Activated CD8-positive, alpha-beta T cell treated with anti-CD3 and anti-CD28 coated beads for 36 hours (primary cell): ENCODE results near the gene EEF1A1. TPM values are rescaled to one million over a fixed set of nuclear protein-coding genes. Genes with fewer than 3 reads are reported as not detected.
A peak's percentile ranks its signal among the peaks of the same experiment; 100 is the strongest.
"Not testable (repeated sequence)": the region's sequence is repeated elsewhere in the genome, so short reads cannot be mapped to it uniquely, and the experiment has no call there.

Experiments
- ATAC-seq: fragments of 200-7000 bp; cut with Tn5 transposase; one replicate; pipeline ENCODE4 v1.10.0; 2021; ENCODE audit warnings: mild to moderate bottlenecking, moderate library complexity
- CTCF ChIA-PET: fragments of 350-600 bp; sonication (Branson Sonifier 250); formaldehyde crosslinking; loops from one replicate; lab custom pipeline; 2021; ENCODE audit warnings: antibody characterized with exemption; lab: Charles Lee
- POLR2A ChIA-PET: fragments of 350-600 bp; sonication (Branson Sonifier 250); formaldehyde crosslinking; loops from one replicate; lab custom pipeline; 2021; ENCODE audit warnings: antibody characterized with exemption; lab: Charles Lee
- DNase-seq: peaks from one replicate; pipeline ENCODE4 v3.0.0-alpha.2; 2020
- H3K27ac Mint-ChIP-seq: one replicate; pipeline ENCODE4 v1.8.0; 2021; ENCODE audit warnings: mild to moderate bottlenecking, mixed read lengths
- H3K27me3 Mint-ChIP-seq: one replicate; pipeline ENCODE4 v1.8.0; 2021; ENCODE audit warnings: mixed read lengths
- H3K36me3 Mint-ChIP-seq: one replicate; pipeline ENCODE4 v1.8.0; 2021; ENCODE audit warnings: low read depth, mixed read lengths
- H3K4me1 Mint-ChIP-seq: one replicate; pipeline ENCODE4 v1.8.0; 2021; ENCODE audit warnings: low read depth, mixed read lengths
- H3K4me3 Mint-ChIP-seq: one replicate; pipeline ENCODE4 v1.8.0; 2021; ENCODE audit warnings: mild to moderate bottlenecking, moderate library complexity, mixed read lengths
- H3K9me3 Mint-ChIP-seq: one replicate; pipeline ENCODE4 v1.8.0; 2021; ENCODE audit warnings: mixed read lengths
- CTCF ChIP-seq: fragments of 200-600 bp; IDR thresholded peaks from one replicate; pipeline ENCODE4 v1.8.0; 2022; ENCODE audit warnings: antibody characterized with exemption, mild to moderate bottlenecking
- intact Hi-C: fragments of 100-400 bp; cut with micrococcal nuclease; formaldehyde crosslinking; loops from one replicate; pipeline ENCODE4 v1.10.0; 2022
- total RNA-seq, 2 experiments: library from RNA; stranded (reverse); gene quantifications; one replicate each; pipeline ENCODE4 v1.2.3, GENCODE V29; 2021

The EEF1A1 gene
- total RNA-seq, 2 experiments from 2014 or later, result 15,479 to 15,634 TPM

DNA sequence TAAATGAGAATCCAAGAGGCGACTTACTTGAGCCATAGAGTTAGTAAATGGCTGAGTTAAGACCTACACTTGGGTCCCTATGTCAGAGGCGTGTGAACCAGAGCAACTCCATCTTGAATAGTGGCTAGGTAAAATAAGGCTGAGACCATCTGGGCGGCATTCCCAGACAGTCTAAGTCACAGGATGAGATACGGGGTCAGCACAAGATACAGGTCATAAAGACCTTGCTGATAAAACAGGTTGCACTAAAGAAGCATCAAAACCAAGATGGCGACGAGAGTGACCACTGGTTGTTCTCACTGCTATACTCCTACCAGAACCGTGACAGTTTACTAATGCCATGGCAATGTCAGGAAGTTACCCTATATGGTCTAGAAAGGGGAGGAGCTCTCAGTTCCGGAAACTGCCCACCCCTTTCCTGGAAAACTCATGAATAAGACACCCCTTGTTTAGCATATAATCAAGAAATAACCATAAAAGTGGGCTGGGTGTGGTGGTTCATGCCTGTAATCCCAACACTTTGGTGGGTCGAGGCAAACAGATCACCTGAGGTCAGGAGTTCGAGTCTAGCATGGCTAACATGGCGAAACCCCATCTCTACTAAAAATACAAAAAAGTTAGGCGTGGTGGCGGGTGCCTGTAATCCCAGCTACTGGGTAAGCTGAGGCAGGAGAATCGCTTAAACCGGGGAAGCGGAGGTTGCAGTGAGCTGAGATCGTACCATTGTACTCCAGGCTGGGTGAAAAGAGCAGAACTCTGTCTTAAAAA is 43.9 kb upstream of the EEF1A1 start:
- Mint-ChIP-seq H3K36me3 (no peaks in the 10 kb centered on the region), H3K4me1 (peaks cover 9% of the 10 kb centered on the region)
- intact Hi-C loops, result no loop called here

DNA sequence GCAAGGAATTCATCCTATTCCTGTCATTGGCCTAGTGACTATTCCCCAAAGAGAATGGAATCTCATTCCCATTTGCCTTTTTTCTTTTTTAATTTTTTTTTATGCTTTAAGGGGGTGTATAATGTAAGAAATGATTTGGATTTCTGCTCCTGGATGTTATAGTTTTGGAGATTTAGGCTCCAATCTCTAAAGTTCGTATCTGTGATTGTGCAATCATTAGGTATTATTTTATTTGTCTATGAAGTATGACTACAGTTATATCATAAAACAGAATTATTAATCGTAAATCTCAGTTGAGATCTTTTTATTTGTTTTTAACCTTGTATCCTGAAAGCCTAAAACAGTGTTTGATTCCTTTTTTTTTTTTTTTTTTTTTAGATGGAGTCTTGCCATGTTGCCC is 41.7 kb upstream of the EEF1A1 start:
- Mint-ChIP-seq H3K4me1 (peaks cover 20% of the 10 kb centered on the region), H3K27ac (no peak overlapping the region), H3K9me3 (no peaks in the 10 kb centered on the region), H3K36me3 (no peaks in the 10 kb centered on the region), H3K27me3 (no peaks in the 10 kb centered on the region), H3K4me3 (no peak overlapping the region)
- ChIA-PET CTCF (interaction anchor here (1.1 kb wide), 1 partner anchor 171 kb away, joined by 3 read pairs; no protein-coding TSS in a partner anchor), POLR2A (no interaction called here)
- intact Hi-C loops, result no loop called here
- no peak for TF ChIP-seq CTCF
- no peak for DNase-seq
- ATAC-seq, result no peak

More for the DNA sequence above, 43.9 kb upstream of the EEF1A1 start:
- no peak for ATAC-seq
- ChIA-PET POLR2A (interaction anchor here (1.5 kb wide), 1 partner anchor 51 kb away, joined by 9 read pairs; no protein-coding TSS in a partner anchor), CTCF (interaction anchor here (1.0 kb wide), 1 partner anchor 9 kb away, joined by 3 read pairs; no protein-coding TSS in a partner anchor)
- Mint-ChIP-seq H3K4me3 (no peak overlapping the region), H3K9me3 (no peaks in the 10 kb centered on the region), H3K27ac (no peak overlapping the region), H3K27me3 (no peaks in the 10 kb centered on the region)
- no peak for TF ChIP-seq CTCF
- DNase-seq, result peak; percentile 36

- Mint-ChIP-seq H3K4me3 (no peak overlapping the region), H3K27ac (no peak overlapping the region), H3K4me1 (peaks cover 20% of the 10 kb centered on the region), H3K27me3 (no peaks in the 10 kb centered on the region), H3K9me3 (no peaks in the 10 kb centered on the region), H3K36me3 (no peaks in the 10 kb centered on the region)
- CTCF ChIA-PET, result interaction anchor here (1.2 kb wide), 1 partner anchor 18 kb away, joined by 3 read pairs; no protein-coding TSS in a partner anchor
- intact Hi-C loops, result no loop called here
- DNase-seq, result no peak
- no peak for ATAC-seq
- TF ChIP-seq CTCF, result no peak
- POLR2A ChIA-PET, result interaction anchor here (1.5 to 2.4 kb wide), 2 partner anchors 41 to 46 kb away, joined by 4 to 6 read pairs; no protein-coding TSS in a partner anchor
Observed at GRCh38 chr6:73560853-73561407, 40.1 kb upstream of the EEF1A1 start.

GRCh38 chr6:73560182-73560732 is 39.4 kb upstream of the EEF1A1 start:
- Mint-ChIP-seq H3K27ac (no peak overlapping the region), H3K4me1 (peaks cover 20% of the 10 kb centered on the region), H3K4me3 (no peak overlapping the region), H3K9me3 (no peaks in the 10 kb centered on the region), H3K36me3 (no peaks in the 10 kb centered on the region), H3K27me3 (no peaks in the 10 kb centered on the region)
- intact Hi-C loops, result no loop called here
- ATAC-seq, result peak; percentile 34
- ChIA-PET CTCF (interaction anchor here (0.9 to 1.2 kb wide), 2 partner anchors 17 to 19 kb away, joined by 3 read pairs; no protein-coding TSS in a partner anchor), POLR2A (interaction anchor here (1.5 to 2.4 kb wide), 2 partner anchors 40 to 45 kb away, joined by 4 to 6 read pairs; no protein-coding TSS in a partner anchor)
- TF ChIP-seq CTCF, result no peak
- DNase-seq, result no peak

GRCh38 chr6:73559399-73559794 is 38.6 kb upstream of the EEF1A1 start:
- H3K9me3 Mint-ChIP-seq, H3K27me3 Mint-ChIP-seq, H3K36me3 Mint-ChIP-seq, intact Hi-C loops, DNase-seq, ATAC-seq, H3K4me3 Mint-ChIP-seq, H3K27ac Mint-ChIP-seq: not testable (repeated sequence)
- POLR2A ChIA-PET, result interaction anchor here (0.5 to 2.4 kb wide), 4 partner anchors 19 to 46 kb away, joined by 4 to 6 read pairs (median 4); no protein-coding TSS in a partner anchor
- H3K4me1 Mint-ChIP-seq, result peaks cover 20% of the 10 kb centered on the region
- CTCF ChIA-PET, result interaction anchor here (1.1 to 1.5 kb wide), 3 partner anchors 10 to 116 kb away, joined by 3 to 8 read pairs (median 3); no protein-coding TSS in a partner anchor
